GM18507 (cell line): ENCODE measurements around the gene PPM1J.

Experiments
- DNase-seq: peaks from one replicate; pipeline ENCODE4 v3.0.0; 2011; ENCODE audit warnings: low read depth; ENCODE audit not compliant: insufficient read length; ENCODE audit errors: extremely low spot score
- FAIRE-seq: peaks from 2 replicates; lab custom pipeline; 2011; peaks lifted over from hg19 to GRCh38; lab: Jason Lieb, UNC

Gene PPM1J

DNA sequence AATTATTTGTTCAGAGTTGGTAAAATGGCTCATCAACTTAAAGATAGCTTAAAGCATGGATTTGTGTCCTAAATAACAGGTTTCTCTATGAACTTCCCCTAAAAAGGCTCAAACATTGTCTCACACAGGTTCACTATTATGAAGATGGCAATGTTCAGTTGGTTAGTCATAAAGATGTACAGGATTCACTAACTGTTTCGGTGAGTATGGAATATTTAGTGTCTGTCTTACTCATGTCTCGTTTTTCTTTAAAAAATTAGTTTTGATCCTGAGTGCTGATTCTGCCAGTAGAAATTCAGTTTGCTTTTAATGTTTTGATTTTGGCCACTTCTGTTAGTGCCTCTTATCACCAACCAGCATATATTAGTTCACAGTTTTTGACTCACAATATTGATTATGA lies 48.2 kb downstream of the PPM1J start:
- FAIRE-seq: no peak
- DNase-seq: no peak

DNA sequence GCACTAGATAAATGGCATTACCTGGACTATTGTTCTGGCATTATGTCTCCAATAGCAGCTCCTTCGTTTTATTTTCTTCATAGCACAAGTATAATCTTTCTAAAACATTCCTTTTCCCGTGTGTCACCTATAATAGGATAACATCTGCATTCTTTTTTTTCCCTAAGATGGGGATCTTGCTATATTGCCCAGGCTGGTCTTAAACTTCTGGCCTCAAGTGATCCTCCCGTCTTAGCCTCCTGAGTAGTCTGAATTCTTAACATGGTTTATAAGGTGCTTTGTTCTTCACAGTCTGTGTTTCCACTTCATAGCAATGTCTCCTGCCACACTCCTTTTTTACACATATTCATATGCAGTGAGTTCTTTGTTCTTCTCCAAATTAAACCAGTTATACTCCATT lies 49.3 kb downstream of the PPM1J start:
- no peak for DNase-seq
- no peak for FAIRE-seq
